HepG2 (cell line): ENCODE data around the gene RGS2.

Experiments used
- CBX5 ChIP-seq: sonication (generic); formaldehyde crosslinking; IDR thresholded peaks from 2 replicates; pipeline ENCODE4 v1.4.0; 2020; ENCODE audit warnings: missing genetic modification reagents, borderline replicate concordance
- CREBL2 ChIP-seq: sonication (generic); formaldehyde crosslinking; IDR thresholded peaks from 2 replicates; pipeline ENCODE4 v1.8.1; 2023; ENCODE audit warnings: missing genetic modification reagents, mild to moderate bottlenecking, borderline replicate concordance
- MAZ ChIP-seq, 2 experiments: sonication (generic) in 1 of 2; formaldehyde crosslinking in 1 of 2; IDR thresholded peaks; 2 replicates each; pipeline versions ENCODE4 v1.5.0 to v1.6.1; 2012 to 2020; ENCODE audit warnings: low read depth in 2 of 2, mild to moderate bottlenecking in 2 of 2, borderline replicate concordance in 1 of 2, improper control_type of control experiment in 1 of 2, low read length in 1 of 2, missing genetic modification reagents in 1 of 2, moderate library complexity in 1 of 2
- RAD21 ChIP-seq: fragments of 450-650 bp; formaldehyde crosslinking; IDR thresholded peaks from 2 replicates; pipeline ENCODE4 v1.5.0; 2020; ENCODE audit warnings: mild to moderate bottlenecking
- RBAK ChIP-seq: sonication (generic); formaldehyde crosslinking; IDR thresholded peaks from 2 replicates; pipeline ENCODE4 v1.5.1; 2020; ENCODE audit warnings: mild to moderate bottlenecking, missing genetic modification reagents
- ZNF121 ChIP-seq: sonication (generic); formaldehyde crosslinking; IDR thresholded peaks from 2 replicates; pipeline ENCODE4 v1.5.0; 2020; ENCODE audit warnings: mild to moderate bottlenecking, missing genetic modification reagents
- TF ChIP-seq, protein P1 (sequence below), 2 experiments: sonication (generic) in 1 of 2; formaldehyde crosslinking in 1 of 2; IDR thresholded peaks; 2 replicates each; pipeline versions ENCODE4 v1.5.1 to v1.6.1; 2011 to 2020; ENCODE audit warnings: borderline replicate concordance in 1 of 2, low read depth in 1 of 2, low read length in 1 of 2, mild to moderate bottlenecking in 1 of 2, missing genetic modification reagents in 1 of 2, moderate library complexity in 1 of 2
- TF ChIP-seq, protein P2 (sequence below): sonication (generic); formaldehyde crosslinking; IDR thresholded peaks from 2 replicates; pipeline ENCODE4 v1.5.0; 2020; ENCODE audit warnings: mild to moderate bottlenecking, missing genetic modification reagents, moderate library complexity

- TF ChIP-seq ZNF121 = no peak
- TF ChIP-seq, protein P1, sequence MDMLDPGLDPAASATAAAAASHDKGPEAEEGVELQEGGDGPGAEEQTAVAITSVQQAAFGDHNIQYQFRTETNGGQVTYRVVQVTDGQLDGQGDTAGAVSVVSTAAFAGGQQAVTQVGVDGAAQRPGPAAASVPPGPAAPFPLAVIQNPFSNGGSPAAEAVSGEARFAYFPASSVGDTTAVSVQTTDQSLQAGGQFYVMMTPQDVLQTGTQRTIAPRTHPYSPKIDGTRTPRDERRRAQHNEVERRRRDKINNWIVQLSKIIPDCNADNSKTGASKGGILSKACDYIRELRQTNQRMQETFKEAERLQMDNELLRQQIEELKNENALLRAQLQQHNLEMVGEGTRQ (IDR thresholded peaks at IDR 0.05; ENCODE audit: low read depth, low read length) = no peak
- TF ChIP-seq, protein P1 (CRISPR knock-in tag; IDR thresholded peaks at IDR 0.05; ENCODE audit: borderline replicate concordance) = no peak
- no peak for TF ChIP-seq RAD21
- TF ChIP-seq CREBL2 (CRISPR knock-in tag) = no peak
- TF ChIP-seq RBAK = no peak
- TF ChIP-seq MAZ (IDR thresholded peaks at IDR 0.05; ENCODE audit: borderline replicate concordance, low read depth, low read length) = no peak
- TF ChIP-seq MAZ (CRISPR knock-in tag; IDR thresholded peaks at IDR 0.05; ENCODE audit: low read depth) = no peak
- TF ChIP-seq, protein P2, sequence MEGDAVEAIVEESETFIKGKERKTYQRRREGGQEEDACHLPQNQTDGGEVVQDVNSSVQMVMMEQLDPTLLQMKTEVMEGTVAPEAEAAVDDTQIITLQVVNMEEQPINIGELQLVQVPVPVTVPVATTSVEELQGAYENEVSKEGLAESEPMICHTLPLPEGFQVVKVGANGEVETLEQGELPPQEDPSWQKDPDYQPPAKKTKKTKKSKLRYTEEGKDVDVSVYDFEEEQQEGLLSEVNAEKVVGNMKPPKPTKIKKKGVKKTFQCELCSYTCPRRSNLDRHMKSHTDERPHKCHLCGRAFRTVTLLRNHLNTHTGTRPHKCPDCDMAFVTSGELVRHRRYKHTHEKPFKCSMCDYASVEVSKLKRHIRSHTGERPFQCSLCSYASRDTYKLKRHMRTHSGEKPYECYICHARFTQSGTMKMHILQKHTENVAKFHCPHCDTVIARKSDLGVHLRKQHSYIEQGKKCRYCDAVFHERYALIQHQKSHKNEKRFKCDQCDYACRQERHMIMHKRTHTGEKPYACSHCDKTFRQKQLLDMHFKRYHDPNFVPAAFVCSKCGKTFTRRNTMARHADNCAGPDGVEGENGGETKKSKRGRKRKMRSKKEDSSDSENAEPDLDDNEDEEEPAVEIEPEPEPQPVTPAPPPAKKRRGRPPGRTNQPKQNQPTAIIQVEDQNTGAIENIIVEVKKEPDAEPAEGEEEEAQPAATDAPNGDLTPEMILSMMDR (CRISPR knock-in tag) = no peak
- no peak for TF ChIP-seq CBX5 (CRISPR knock-in tag)
These were observed 2.2 kb downstream of the RGS2 start for GRCh38 chr1:192811006-192811405.
